Activated CD8-positive, alpha-beta memory T cell treated with anti-CD3 and anti-CD28 coated beads for 36 hours (primary cell): ENCODE results near the gene CRYAA. TPM values are rescaled to one million over a fixed set of nuclear protein-coding genes. Genes with fewer than 3 reads are reported as not detected.
"Not testable (repeated sequence)": the region's sequence is repeated elsewhere in the genome, so short reads cannot be mapped to it uniquely, and the experiment has no call there.

ENCODE experiments used
- CTCF ChIA-PET: fragments of 350-600 bp; sonication (Branson Sonifier 250); formaldehyde crosslinking; loops from one replicate; lab custom pipeline; 2021; ENCODE audit warnings: antibody characterized with exemption; lab: Charles Lee
- POLR2A ChIA-PET: fragments of 350-600 bp; sonication (Branson Sonifier 250); formaldehyde crosslinking; loops from one replicate; lab custom pipeline; 2021; ENCODE audit warnings: antibody characterized with exemption; lab: Charles Lee
- total RNA-seq, 2 experiments: library from RNA; stranded (reverse); gene quantifications; one replicate each; pipeline ENCODE4 v1.2.3, GENCODE V29; 2021

The CRYAA gene, protein sequence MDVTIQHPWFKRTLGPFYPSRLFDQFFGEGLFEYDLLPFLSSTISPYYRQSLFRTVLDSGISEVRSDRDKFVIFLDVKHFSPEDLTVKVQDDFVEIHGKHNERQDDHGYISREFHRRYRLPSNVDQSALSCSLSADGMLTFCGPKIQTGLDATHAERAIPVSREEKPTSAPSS
- not detected for total RNA-seq

DNA sequence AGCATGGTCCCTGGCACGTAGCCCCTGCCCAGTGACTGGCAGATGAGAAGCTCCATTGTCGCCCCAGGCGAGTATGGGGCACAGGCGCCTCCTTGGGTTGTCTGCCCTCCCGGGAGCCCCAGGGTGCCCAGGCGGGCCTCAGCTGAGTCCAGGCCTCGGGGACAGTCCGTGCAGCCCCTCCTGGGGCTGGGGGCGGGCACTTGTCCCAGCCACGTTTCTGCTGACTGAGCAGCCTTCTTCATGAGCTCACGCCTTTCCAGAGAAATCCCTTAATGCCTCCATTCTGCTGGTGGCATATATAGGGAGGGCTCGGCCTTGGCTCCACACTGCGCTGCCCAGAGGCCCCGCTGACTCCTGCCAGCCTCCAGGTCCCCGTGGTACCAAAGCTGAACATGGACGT is at the start of gene CRYAA:
CRYAA (plus strand) TSS at position 301 of the 400 bp plus-strand sequence; CDS start at position 393, 92 bp downstream.
- CTCF ChIA-PET, POLR2A ChIA-PET: not testable (repeated sequence)

GRCh38 chr21:43130094-43130493 is 38.7 kb upstream of the CRYAA start:
- CTCF ChIA-PET, POLR2A ChIA-PET: not testable (repeated sequence)

- CTCF ChIA-PET, POLR2A ChIA-PET: not testable (repeated sequence)
These were observed 34.3 kb upstream of the CRYAA start for GRCh38 chr21:43134520-43134919.

DNA sequence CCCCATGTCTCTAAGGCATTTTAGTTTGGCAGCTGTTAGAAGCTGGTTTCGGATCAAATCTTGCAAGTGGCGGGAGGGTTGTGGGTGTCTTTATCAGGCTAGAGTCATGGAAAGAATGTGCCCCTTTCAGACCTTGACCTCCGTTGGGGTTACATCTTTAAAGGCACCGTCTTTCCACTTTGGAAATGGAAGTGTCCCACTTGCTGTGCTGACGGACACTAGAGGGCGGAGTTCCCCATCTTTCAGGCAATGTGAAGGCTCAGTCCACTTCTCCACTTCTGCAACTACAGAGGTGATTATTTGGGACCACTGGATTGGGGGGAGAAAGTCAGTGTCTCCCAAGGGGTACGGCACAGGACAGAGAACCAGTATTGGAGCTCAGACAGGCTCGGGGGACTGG is 29.9 kb upstream of the CRYAA start:
- POLR2A ChIA-PET, CTCF ChIA-PET: not testable (repeated sequence)

DNA sequence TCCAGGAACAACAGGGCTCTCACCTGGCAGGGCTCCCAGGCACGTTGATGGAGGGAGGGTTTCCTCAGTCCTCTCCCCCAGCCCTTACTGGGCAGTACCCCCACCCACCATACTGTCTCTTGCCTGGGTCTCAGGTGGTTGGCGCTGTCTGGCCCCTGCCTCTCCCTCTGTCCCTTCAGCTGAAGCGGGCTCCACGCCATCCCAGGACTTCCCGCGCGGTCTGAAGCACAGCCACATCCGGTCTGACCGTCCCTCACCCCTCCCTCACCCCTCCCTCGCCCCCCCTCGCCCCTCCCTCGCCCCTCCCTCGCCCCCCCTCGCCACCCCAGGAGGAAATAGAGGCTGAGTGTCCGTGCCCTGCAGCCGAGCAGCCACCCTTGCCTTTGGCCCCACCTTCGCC is 27.4 kb upstream of the CRYAA start:
- POLR2A ChIA-PET, CTCF ChIA-PET: not testable (repeated sequence)

GRCh38 chr21:43146637-43147036 is 22.2 kb upstream of the CRYAA start:
- CTCF ChIA-PET, POLR2A ChIA-PET: not testable (repeated sequence)

GRCh38 chr21:43147999-43148398 is 20.8 kb upstream of the CRYAA start:
- CTCF ChIA-PET, POLR2A ChIA-PET: not testable (repeated sequence)

- POLR2A ChIA-PET: not testable (repeated sequence)
These were observed 19.5 kb upstream of the CRYAA start for GRCh38 chr21:43149344-43149743.

GRCh38 chr21:43153601-43154000 is 15.2 kb upstream of the CRYAA start:
- POLR2A ChIA-PET, CTCF ChIA-PET: not testable (repeated sequence)

More at GRCh38 chr21:43149344-43149743, 19.5 kb upstream of the CRYAA start:
- CTCF ChIA-PET: not testable (repeated sequence)

GRCh38 chr21:43159279-43160175 is 9.3 kb upstream of the CRYAA start:
- POLR2A ChIA-PET, CTCF ChIA-PET: not testable (repeated sequence)

- CTCF ChIA-PET, POLR2A ChIA-PET: not testable (repeated sequence)
These were observed 6.7 kb upstream of the CRYAA start for GRCh38 chr21:43161826-43162707.

DNA sequence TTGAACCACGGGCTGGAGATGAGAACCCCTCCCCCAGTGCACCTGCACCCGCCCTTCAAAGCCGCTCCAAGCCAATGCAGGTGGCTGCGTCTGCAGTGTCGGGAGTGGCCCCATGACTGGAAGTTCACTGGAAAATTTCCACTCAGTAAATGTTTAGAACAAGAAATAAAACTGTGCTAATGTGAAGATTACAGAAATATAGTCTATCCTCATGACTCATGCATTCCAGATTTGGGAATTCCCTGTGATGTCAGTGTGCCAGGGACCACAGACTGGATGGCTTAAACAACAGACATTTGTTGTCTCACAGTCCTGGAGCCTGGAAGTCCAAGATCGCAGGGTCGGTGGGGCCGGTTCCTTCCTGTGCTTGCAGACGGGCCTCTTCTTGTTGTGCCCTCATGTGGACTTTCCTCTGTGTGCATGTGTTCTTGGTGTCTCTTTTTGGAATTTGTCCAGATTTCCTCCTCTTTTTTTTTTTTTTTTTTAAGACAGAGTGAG is 6.1 kb upstream of the CRYAA start:
- CTCF ChIA-PET, POLR2A ChIA-PET: not testable (repeated sequence)

- CTCF ChIA-PET, POLR2A ChIA-PET: not testable (repeated sequence)
These were observed 4.0 kb upstream of the CRYAA start for GRCh38 chr21:43164823-43165222.

DNA sequence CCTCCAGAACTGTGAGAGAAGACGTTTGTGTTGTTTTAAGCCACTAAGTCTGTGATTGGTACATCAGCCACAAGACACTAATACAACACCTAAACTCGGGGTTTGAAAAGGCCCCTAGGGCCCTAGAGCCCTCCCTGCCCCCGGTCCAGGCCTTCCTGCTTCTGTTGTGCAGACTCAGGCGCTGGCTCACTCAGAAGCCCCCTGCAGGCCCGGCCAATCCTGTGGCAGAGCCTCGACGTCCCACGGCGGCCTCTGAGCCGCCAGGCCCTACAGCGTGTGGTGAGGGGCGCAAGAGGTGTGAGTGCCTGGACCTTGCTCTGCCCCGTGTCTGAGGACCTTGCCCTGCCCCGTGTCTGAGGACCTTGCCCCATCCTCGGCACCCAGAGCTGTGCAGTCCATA is 3.1 kb upstream of the CRYAA start:
- CTCF ChIA-PET, POLR2A ChIA-PET: not testable (repeated sequence)

GRCh38 chr21:43169230-43169886 is 550 bp downstream of the CRYAA start:
- CTCF ChIA-PET, POLR2A ChIA-PET: not testable (repeated sequence)

DNA sequence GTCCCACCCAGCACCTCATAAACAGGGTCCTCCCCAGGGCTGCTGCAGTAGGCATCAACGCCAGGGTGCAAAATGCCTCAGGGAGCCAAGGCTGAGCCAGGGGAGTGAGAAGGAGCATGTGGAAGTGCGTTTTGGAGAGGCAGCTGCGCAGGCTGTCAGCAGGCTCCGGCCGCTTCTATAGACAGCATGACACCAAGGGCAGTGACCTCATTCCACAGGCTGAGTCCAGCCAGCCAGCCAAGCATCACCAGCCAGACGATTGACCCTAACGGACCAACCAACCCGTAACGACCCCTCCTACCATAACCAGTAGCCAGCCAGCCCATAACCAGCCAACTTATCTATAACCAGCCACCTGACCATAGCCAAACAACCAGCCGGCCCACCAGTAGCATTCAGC is 1.1 kb downstream of the CRYAA start:
- CTCF ChIA-PET, POLR2A ChIA-PET: not testable (repeated sequence)

DNA sequence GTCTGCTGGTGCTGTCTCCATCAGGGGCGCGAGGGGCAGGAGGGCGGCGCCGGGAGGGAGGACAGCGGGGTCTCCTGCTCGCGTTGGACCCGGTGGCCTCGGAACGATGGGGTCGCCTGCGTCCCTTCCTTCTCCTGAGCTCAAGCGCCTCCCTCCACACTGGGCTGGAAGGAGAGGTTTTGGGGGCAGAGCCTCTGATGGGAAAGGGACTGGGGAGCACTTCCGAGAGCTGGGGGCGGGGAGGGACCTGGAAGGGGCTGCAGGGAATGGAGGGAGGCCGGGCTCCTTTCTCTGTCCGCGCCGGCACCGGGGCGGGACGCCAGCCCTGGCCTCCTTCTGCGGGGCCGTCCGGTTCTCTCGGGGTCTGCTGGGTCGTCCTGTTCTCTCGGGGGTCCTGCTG is 4.0 kb downstream of the CRYAA start:
- CTCF ChIA-PET, POLR2A ChIA-PET: not testable (repeated sequence)

- POLR2A ChIA-PET, CTCF ChIA-PET: not testable (repeated sequence)
These were observed 4.6 kb downstream of the CRYAA start for GRCh38 chr21:43173438-43173837.

DNA sequence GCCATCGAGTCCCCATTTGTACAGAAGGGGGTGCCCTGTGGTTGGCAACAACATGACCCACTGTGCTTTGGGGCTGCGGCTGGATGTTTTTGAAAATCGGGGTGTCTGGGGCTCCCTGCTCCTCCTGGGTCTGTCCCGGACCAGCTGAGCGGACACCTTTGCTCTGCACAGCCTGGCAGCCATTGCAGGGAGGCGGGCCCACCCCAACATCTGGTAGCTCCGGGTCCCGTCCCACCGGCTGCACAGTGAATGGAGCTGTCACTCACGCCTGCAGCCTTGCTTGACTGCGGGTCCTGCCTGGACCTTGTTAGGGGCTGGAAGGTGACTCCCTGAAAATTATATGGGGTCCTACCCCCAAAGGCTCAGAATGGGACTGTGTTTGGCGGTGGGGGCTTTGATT is 5.1 kb downstream of the CRYAA start:
- POLR2A ChIA-PET, CTCF ChIA-PET: not testable (repeated sequence)
